ENCODE results near the gene CCDC30. TPM values are rescaled to one million over a fixed set of nuclear protein-coding genes. Genes with fewer than 3 reads are reported as not detected.
A peak's percentile ranks its signal among the peaks of the same experiment; 100 is the strongest.
"Not testable (repeated sequence)": the region's sequence is repeated elsewhere in the genome, so short reads cannot be mapped to it uniquely, and the experiment has no call there.

Gene CCDC30
- total RNA-seq, 1 donor from 2014 or later, result 1.9 TPM

- ATAC-seq (no peak), DNase-seq (ENCODE audit: missing footprints) (no peak)
- intact Hi-C loops (cut with DNase I), result no loop called here
Measured at GRCh38 chr1:42442662-42443061, 20.4 kb upstream of the CCDC30 start.

- no peak for DNase-seq (ENCODE audit: missing footprints)
- ATAC-seq, result no peak
- intact Hi-C loops (cut with DNase I), result no loop called here
Measured at GRCh38 chr1:42449256-42449655, 13.8 kb upstream of the CCDC30 start.

GRCh38 chr1:42450061-42450460 is 13.0 kb upstream of the CCDC30 start:
- no peak for ATAC-seq
- DNase-seq (ENCODE audit: missing footprints), result no peak
- intact Hi-C loops (cut with DNase I), result loop anchor here (10.0 kb wide), 1 partner anchor 275 kb away; no protein-coding TSS in a partner anchor

GRCh38 chr1:42453386-42453785 is 9.7 kb upstream of the CCDC30 start:
- intact Hi-C loops (cut with DNase I), result loop anchor here (10.0 kb wide), 1 partner anchor 279 kb away; no protein-coding TSS in a partner anchor
- ATAC-seq, result no peak

GRCh38 chr1:42454403-42454802 is 8.7 kb upstream of the CCDC30 start:
- DNase-seq (ENCODE audit: missing footprints), result no peak
- no peak for ATAC-seq
- intact Hi-C loops (cut with DNase I), result loop anchor here (10.0 kb wide), 1 partner anchor 280 kb away; no protein-coding TSS in a partner anchor

More at GRCh38 chr1:42453386-42453785, 9.7 kb upstream of the CCDC30 start:
- DNase-seq (ENCODE audit: missing footprints), result no peak

GRCh38 chr1:42456010-42456753 is 6.9 kb upstream of the CCDC30 start, which contains the start of the genes PPCS and ZMYND12:
TSS of gene PPCS (plus strand) at chr1:42456543. CDS start at chr1:42456566, 23 bp downstream.
TSS of gene ZMYND12 (minus strand) at chr1:42456022. CDS start at chr1:42455997, 25 bp downstream.
- peak; percentile 97 for ATAC-seq
- intact Hi-C loops (cut with DNase I), result loop anchor here (5.0 to 10.0 kb wide), 2 partner anchors 119 to 281 kb away; partner anchors contain the start of gene FOXJ3
- peak; percentile 95 for DNase-seq (ENCODE audit: missing footprints)

GRCh38 chr1:42456754-42457089 is 6.4 kb upstream of the CCDC30 start:
- no peak for DNase-seq (ENCODE audit: missing footprints)
- intact Hi-C loops (cut with DNase I), result loop anchor here (5.0 to 10.0 kb wide), 2 partner anchors 119 to 282 kb away; partner anchors contain the start of gene FOXJ3
- peak; percentile 60 for ATAC-seq

- ATAC-seq, result no peak
- intact Hi-C loops (cut with DNase I), result no loop called here
Measured at GRCh38 chr1:42461196-42461595, 1.9 kb upstream of the CCDC30 start.

GRCh38 chr1:42463921-42464320 is 835 bp downstream of the CCDC30 start:
- ATAC-seq, result no peak
- DNase-seq (ENCODE audit: missing footprints), result no peak
- intact Hi-C loops (cut with DNase I), result no loop called here

More at GRCh38 chr1:42461196-42461595, 1.9 kb upstream of the CCDC30 start:
- DNase-seq (ENCODE audit: missing footprints), result no peak

GRCh38 chr1:42466030-42466429 is 2.9 kb downstream of the CCDC30 start:
- intact Hi-C loops (cut with DNase I), result no loop called here
- DNase-seq (ENCODE audit: missing footprints) (no peak), ATAC-seq (no peak)

- intact Hi-C loops (cut with DNase I), result no loop called here
- DNase-seq (ENCODE audit: missing footprints) (no peak), ATAC-seq (no peak)
Measured at GRCh38 chr1:42469727-42470126, 6.6 kb downstream of the CCDC30 start.

- DNase-seq (ENCODE audit: missing footprints) (no peak), ATAC-seq (no peak)
- intact Hi-C loops (cut with DNase I), result no loop called here
Measured at GRCh38 chr1:42476605-42477004, 13.5 kb downstream of the CCDC30 start.

GRCh38 chr1:42477354-42477753 is 14.3 kb downstream of the CCDC30 start:
- DNase-seq (ENCODE audit: missing footprints); ATAC-seq; intact Hi-C loops (cut with DNase I): not testable (repeated sequence)

- DNase-seq (ENCODE audit: missing footprints) (no peak), ATAC-seq (no peak)
- intact Hi-C loops (cut with DNase I), result no loop called here
Measured at GRCh38 chr1:42477775-42478174, 14.7 kb downstream of the CCDC30 start.

GRCh38 chr1:42479621-42480020 is 16.5 kb downstream of the CCDC30 start:
- DNase-seq (ENCODE audit: missing footprints), result no peak
- intact Hi-C loops (cut with DNase I), result no loop called here
- no peak for ATAC-seq

GRCh38 chr1:42480921-42481320 is 17.8 kb downstream of the CCDC30 start:
- intact Hi-C loops (cut with DNase I), result no loop called here
- no peak for ATAC-seq
- DNase-seq (ENCODE audit: missing footprints), result no peak

GRCh38 chr1:42482635-42483153 is 19.6 kb downstream of the CCDC30 start:
- no peak for DNase-seq (ENCODE audit: missing footprints)
- intact Hi-C loops (cut with DNase I), result no loop called here
- ATAC-seq, result no peak

GRCh38 chr1:42484382-42484781 is 21.3 kb downstream of the CCDC30 start:
- no peak for ATAC-seq
- intact Hi-C loops (cut with DNase I), result no loop called here
- DNase-seq (ENCODE audit: missing footprints), result no peak

GRCh38 chr1:42490237-42490636 is 27.2 kb downstream of the CCDC30 start:
- no peak for ATAC-seq
- intact Hi-C loops (cut with DNase I), result no loop called here
- DNase-seq (ENCODE audit: missing footprints), result no peak

- intact Hi-C loops (cut with DNase I); DNase-seq (ENCODE audit: missing footprints); ATAC-seq: not testable (repeated sequence)
Measured at GRCh38 chr1:42502031-42502430, 38.9 kb downstream of the CCDC30 start.

All from Right ventricle myocardium inferior (tissue), 1 donor.